Lower leg skin (tissue), 3 donors: ENCODE data around the gene DNAJB7.

Source experiments
- CTCF ChIP-seq, 3 donors: fragments of 450-650 bp; IDR thresholded peaks; one replicate each; pipeline ENCODE4 v1.5.1; 2016; ENCODE audit warnings: antibody characterized with exemption in 3 of 3, mild to moderate bottlenecking in 3 of 3, moderate library complexity in 2 of 3
- POLR2A ChIP-seq, 2 donors: fragments of 450-650 bp; IDR thresholded peaks; one replicate each; pipeline ENCODE4 v1.6.1; 2016 to 2017; ENCODE audit warnings: antibody characterized with exemption in 2 of 2, mild to moderate bottlenecking in 1 of 2, moderate library complexity in 1 of 2

GRCh38 chr22:40904101-40904500 is 42.2 kb upstream of the DNAJB7 start:
- TF ChIP-seq CTCF (IDR thresholded peaks at IDR 0.05) (no peak), POLR2A (IDR thresholded peaks at IDR 0.05) (no peak)
